RPMI8226 (cell line): Measurements from ENCODE around the gene PROM2.

Experiments used
- DNase-seq: peaks from one replicate; pipeline ENCODE4 v3.0.0-alpha.2; 2015

PROM2 gene

DNA sequence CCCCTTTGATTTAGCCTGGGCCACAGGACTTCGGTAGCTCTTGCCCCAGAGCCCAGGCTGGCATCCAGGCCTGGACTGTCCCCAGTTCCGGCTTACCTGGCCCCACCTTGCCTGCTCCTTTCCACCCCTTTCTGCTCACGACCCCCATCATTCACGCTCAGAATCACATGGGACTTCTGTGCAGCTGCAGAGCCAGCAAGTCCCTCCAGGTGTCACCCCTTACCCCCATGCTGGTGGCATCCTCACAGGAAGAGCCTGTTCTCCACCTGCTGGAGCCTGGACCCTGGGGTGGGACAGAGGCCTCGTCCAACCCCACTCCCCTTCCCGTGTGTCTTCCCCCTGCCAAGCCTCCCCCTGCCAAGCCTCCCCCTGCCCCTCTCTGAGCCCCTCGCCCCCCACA, 15.0 kb downstream of the PROM2 start:
- no peak for DNase-seq

DNA sequence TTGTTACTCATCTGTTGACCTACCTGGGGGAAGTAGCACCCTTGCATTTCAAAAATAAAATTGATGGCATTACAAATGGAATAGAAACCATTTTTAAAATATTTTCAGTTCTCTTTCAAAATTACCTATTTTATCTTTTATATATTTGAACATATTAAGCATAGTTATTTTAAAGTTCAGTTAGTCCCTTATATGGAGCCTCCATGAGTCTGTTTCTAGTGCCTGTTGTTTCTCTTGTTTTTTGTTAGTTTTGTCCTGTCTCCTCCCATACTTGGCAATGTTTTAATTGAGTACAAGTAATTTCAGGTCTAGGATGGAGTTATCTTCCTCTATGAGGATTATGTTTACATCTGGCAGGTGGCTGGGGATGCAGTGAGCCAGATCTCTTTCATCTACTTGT, 17.0 kb downstream of the PROM2 start:
- DNase-seq, result no peak

DNA sequence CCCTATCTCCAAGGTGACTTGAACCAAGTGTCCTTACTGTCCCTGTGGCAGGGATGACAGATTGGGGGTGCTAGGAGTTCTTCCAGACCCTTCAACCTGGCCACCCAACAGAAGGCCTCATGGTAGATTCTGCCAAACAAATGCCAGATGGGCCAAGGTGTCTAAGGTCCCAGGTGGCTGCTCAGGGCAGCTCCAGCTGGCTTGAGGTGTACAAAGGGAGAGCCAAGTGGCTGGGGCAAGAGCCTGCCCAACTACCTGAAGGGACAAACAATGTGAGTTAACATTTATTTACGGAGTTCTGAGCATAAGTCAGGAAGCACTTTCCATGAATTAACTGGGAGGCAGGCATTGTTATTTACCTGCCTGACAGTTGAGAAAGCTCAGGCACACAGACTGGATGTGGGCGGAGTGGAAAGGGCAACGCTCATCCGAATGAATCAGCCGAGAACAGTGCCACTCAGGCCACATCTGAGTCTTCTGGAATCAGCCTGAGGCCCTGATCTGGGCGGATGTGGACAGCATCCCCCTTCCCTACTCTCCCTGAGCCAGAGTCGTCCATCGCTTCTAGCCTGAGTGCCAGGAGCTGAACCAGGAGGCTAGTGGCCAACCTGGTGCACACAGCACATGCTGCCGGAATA, 18.5 kb downstream of the PROM2 start:
- no peak for DNase-seq

DNA sequence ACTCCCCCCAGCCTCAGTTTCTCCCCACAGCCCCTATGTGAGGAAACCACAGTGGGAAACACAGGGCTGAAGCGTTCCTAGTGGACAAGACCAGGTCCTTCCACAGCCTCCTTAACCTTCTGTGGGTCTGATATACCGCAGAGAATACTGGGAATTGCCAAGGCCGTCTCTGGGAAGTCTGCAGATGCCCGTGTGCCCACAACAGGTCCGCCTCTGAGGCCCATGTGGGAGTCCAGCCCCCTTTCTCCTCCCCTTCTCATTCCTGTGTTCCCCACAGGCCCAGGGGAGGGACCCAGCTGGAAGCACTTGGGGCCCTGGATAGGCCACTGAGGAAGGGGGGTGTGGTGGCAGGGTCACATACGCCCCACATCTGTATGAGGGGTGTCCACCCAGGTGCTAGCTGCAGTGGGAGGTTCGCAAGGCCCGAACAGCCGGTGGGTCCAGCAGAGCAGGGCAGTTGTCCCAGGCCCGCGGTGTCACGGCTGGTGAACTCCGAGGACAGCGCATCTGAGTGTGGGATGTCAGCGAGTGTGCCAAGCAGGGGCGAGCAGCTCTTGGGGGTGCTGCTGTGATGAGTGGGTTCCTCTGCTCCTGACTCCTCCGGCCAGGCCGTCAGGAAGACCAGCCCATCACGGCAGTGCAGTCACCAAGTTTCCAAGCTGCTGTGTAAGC, 20.5 kb downstream of the PROM2 start:
- DNase-seq, result no peak

DNA sequence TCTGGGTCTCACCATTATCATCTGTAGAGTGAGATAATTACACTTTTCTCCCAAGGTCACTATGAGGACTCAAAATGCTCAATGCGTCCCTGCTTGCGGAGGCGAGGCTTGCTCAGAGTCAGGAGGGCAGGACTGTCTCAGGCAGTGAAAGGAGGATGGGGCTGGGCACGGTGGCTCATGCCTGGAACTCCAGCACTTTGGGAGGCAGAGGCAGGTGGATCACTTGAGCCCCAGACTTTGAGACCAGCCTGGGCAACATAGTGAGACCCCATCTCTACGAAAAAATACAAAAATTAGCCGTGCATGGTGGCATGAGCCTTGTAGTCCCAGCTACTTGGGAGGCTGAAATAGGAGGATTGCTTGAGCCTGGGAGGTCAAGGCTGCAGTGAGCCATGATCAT, 21.1 kb downstream of the PROM2 start:
- DNase-seq, result no peak

DNA sequence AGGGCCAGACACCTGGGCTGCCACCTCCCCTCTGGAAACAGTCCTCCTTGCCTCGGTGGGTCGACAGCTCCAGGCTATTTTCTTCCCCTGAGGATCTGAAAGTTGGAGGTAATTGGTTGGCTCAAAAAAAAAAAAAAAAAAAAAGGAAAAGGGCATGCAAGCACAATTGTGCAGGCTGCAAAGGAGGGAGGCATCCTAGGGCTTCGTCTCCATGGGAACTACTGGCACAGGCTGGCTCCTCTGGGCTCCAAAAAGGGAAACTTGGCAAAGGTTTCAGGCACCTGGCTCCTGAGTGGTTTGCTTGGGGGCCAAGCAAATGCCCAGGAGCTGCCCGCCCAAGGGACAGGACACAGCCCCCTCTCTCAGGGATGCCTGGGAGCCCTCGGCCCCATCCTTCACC, 21.8 kb downstream of the PROM2 start:
- no peak for DNase-seq

DNA sequence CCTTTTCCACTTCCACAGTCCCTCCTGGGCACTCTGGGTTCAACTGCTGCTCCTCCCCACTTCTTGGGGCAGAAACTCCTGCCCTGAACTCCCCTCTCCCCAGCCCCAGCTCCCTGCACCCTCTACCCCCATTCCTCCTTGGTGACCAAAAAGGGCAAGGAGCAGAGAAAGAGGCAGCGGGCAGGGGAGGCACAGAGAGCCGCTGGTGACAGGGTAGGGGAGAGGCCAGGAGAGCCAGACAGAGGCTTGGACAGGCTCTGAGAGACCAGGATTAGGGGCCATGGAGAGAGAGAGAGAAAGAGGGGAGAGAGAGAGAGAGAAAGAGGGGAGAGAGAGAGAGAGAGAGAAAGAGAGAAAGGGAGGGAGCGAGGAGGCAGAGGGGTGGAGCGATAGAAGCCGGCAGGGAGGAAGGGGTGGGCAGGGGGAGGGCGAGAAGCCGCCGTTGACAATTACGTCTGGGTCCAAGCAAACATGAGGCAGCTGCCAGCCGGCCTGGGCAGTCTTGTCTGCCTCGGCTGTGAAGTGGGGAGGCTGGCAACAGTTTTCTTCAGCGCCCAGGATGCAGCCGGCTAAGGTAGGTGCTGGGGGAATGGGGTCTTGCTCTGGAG, 22.7 kb downstream of the PROM2 start, which contains the start of gene KCNIP3:
KCNIP3 (plus strand) TSS at position 468 of the 608 bp plus-strand sequence; CDS start at position 560, 92 bp downstream.
- no peak for DNase-seq

DNA sequence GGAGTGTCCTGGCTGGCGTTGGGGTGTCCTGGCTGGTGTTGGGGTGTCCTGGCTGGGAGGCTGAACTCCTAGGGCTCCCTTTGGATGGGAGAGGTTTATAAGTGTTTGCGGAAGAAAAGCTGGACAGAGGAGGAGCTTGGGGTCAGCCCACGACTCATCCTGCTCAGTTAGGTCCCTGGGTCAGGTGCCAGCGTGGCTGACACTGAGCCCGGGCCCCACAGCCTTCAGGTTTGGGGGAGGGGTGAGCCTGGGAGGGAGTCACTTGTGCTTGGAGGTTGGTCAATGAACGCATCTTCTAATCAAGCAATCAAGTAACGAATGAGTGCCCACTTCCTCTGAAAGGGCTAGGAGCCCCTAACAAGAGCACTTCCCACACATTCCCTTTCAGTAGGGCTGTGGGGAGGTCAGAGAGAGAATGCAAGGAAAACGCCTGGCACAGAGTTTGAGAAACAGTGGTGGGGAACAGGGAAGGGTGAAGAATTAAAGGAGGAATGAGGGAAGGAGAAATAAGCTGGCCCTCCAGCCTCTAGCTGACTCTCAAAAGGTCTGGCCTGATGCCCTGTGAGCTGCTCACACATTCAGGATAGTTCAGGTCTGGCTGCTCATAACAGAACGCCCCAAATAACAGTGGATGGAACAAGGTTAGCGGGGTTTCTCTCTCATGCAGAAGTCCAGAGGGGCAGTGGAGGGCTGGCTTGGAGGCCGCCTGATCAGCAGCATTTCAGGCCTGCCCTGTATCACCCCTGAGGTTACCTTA, 23.6 kb downstream of the PROM2 start:
- DNase-seq, result no peak

DNA sequence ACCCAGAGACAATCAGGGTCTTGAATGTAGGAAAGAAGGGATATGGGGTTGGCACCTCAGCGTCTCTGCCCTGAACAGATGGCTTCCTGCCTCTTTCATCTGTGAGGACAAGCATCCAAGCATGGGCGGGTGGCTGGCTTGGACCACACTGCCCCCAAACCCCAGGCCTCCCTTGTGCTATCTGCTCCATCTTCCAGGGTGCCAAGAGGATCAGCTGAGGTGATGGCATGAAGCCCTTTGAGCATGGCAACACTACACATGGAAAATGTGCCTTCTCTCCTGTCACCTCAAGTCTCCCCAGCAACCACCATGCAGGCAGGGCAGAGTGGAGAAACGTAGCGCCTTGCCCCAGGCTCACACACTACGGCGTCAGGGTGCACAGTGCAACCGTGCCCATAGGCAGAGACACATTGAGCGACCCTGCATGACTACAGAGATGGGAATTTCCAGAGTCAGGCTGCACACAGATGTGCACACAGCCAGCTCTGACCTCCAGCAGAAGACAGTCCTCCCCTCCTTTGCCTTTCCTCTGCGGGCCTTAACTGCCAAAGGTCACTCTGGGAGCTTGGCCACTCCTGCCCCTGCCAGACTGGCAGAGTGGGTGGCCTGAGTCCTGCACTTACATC, 24.4 kb downstream of the PROM2 start:
- no peak for DNase-seq

DNA sequence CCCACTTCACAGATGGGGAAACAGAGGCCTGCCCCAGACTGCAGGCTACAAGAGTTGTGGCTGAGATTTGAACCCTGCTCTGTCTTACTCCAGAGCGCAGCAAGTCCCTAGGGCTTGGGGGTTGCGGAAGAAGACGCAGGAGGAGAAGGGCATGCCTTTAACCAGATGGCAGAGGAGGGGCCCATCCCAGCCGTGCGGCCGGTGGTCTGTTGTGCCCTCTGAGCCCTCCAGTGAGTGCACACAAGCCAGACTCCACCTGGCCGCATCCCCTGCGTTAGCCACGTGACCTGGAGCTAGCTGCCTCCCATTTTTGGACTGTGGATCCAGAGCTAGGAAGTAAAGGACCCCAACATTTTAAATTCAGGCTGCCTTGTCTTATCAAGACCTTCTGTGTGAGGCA, 25.7 kb downstream of the PROM2 start:
- DNase-seq, result no peak

DNA sequence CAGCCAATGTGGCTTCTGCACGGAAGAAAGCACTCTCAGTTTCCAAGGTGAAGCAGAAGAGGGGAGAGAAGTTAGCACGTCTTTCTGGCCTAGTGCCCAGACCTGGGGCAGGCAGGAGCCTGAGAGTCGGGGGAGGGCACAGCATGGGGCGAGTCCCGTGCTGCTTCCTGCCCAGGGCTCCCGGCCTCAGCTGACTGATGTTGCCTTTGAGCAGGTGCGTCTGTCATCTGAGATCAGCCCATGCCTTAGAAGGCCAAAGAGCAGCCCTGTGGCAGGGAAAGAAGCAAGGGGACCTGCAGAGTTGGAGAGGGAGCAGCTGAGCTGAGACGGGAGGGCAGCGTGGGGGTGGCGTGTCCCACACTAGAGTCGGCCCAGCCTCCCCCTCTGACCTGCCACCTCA, 26.2 kb downstream of the PROM2 start:
- DNase-seq, result peak; percentile 83

DNA sequence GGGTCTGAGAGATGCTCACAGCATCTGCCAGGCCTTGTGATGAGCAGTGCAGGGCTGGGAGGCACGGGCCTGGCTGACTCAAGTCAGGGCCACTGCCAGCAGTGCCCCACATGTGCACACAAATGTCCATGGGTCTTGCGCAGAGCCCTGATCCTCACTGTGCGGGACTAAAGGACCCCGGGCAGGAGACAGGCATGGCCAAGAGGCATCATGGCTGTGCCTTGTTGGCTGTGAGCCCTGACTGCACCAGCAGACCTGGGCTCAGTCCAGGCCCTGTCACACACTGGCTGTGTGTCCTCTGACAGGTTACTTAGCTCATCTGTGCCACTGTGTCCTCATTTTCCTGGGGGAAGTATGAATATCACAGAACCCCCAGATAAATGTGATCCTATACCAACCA, 26.9 kb downstream of the PROM2 start:
- DNase-seq, result no peak

DNA sequence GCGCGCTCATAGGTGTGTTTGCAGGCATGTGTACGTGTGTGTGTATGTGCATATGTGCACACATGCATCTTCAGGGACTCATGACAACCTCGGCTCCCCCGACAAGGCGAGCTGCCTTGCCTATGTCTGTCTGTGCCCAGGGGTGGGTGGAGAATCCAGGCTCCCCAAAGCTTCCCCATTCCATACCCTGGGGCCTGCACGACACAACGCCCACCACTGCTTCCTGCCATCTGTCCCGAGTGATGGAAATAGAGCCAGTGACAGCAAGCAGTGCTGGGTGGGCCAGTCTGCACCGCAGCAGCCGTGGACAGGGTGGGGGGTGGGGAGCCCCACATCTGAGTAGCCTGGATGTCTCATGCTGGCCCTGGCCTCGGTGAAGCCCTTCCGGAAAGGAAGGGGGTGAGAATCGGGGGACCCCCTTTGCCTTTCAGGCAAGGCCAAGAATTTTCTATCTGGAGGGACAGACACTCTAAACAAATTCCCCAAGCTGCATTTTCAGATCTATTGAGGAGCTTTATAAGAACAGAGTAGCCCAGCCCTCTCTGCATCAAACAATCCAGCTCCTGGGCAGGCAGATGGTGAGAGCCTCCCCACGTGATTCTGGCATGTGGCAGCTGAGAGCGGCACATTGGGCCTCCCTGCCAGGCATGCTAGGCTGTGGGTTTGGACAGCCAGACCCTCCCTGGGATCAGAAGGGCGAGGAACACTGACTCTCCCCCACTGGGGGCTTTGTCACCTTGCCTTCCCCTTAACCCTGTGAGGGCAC, 27.8 kb downstream of the PROM2 start:
- no peak for DNase-seq

DNA sequence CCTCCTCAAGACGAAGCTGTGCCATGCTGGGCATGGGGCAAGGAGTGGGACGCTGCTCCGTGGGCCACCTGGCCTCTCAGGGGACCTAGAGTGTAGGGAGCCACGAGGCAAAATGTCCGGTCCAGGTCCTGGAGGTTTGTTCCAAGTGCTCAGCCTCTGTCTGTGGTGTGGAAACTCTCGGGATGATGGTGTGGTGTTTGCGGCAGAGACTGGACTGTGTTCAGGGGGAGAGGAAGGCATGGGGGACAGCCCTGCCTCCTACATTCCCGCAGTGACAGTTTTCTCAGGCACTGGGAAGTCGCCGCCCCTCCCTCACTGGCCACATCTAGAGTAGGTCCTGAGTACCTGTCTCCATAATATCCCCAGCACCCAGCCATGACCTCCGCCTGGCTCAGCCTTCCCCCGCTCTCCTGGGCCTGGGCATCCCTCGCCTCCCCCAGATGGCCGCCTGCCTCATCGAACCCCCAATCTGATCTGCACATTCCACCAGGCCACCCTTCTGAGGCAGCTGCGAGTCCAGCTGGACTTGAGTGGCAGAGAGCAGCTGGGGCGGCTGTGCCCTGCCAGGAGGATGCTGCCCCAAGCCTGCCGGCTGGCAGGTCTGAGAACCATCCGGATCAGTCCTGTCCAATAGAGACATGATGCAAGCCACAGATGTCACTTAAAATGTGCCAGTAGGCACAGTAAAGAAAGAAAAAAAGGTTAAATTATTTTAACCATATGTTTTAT, 29.1 kb downstream of the PROM2 start:
- DNase-seq, result no peak

DNA sequence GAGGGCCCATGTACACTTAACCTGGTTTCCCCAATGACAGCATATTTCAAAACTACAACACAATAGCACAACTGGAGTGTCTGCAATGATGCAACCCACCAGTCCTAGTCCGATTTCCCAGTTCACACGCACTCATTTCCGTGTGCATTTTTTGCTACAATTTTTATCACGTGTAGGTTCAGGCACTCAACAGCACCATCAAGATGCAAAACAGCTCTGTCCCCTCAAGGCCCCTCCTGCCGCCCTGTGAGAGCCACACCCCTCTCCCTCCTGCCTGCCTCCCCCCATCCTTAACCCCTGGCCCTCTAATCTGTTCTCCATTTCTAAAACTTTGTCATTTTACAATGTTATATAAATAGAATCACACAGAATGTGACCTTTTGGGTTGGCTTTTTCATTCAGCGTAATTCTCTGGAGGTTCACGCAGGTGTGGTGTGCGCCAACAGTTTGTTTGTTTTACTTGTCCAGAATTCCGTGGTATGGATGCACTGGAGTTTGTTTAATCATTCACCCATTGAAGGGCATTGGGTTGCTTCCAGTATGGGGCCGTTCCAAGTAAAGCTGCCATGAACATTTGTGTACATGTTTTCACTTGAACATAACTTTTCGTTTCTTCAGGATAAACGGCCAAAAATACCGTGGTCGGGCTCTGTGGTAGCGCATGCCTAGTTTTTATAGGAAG, 31.3 kb downstream of the PROM2 start:
- DNase-seq, result no peak

DNA sequence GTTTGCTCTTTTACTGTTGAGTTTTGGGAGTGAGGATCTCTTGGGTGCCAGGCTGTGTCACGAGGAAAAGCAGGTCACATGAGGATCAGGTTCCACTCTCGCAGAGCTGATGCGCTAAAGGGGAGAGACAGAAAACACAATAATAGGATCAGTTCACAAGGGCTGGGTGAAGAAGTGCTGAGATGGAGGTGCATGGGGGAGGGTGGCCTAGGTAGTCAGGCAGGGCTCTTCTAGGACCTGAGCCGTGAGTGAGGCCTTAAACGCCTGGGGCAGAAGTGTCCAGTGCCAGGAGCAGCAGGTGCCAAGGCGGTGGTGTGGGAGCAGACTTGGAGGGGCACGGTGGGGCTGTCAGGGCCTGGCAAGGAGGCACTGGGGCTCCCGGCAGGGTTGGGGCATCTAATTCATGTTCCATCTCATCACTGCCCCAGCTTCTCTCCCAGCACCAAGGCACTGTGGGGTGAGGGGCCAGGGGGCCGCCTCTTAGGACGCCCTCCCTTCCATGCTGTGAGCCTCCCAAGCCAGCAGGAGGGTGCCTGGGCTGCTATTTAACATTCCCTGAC, 32.2 kb downstream of the PROM2 start:
- no peak for DNase-seq

DNA sequence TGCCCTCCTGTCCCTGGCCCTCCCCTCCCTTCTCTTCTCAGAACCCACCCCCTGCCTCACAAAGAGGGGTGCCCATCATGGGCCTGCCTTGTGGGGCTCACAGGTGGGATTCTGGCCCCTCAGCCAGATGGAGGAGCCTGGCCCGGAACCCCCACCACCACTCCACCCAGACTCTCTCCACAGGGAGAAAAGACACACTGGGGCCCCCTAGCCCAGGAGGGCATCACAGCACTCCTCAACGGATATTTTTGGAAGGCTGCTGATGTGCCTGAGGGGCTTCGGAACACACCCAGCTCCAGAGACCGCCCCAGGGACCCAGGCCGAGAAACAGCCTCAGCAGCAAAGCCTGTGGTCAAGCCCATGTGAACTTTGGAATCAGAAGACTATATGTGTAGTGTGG, 32.8 kb downstream of the PROM2 start:
- no peak for DNase-seq

DNA sequence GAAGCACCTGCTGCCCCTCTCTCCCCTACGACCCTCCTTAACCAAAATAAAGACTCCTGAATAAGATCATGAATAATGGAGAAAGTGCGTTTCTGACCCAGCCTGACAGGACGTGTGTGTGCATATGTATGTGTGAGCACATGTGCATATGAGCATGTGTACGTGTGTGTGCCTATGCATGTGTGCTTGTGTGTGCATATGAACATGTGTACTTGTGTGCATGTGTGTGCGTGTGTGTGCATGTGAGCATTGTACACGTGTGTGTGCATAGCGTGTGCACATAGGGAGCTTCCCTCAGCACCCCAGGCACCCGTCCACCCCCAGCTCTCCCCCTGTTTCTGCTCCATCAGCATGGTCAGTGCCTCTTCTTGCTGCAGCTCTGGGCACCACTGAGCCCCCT, 33.6 kb downstream of the PROM2 start:
- no peak for DNase-seq

DNA sequence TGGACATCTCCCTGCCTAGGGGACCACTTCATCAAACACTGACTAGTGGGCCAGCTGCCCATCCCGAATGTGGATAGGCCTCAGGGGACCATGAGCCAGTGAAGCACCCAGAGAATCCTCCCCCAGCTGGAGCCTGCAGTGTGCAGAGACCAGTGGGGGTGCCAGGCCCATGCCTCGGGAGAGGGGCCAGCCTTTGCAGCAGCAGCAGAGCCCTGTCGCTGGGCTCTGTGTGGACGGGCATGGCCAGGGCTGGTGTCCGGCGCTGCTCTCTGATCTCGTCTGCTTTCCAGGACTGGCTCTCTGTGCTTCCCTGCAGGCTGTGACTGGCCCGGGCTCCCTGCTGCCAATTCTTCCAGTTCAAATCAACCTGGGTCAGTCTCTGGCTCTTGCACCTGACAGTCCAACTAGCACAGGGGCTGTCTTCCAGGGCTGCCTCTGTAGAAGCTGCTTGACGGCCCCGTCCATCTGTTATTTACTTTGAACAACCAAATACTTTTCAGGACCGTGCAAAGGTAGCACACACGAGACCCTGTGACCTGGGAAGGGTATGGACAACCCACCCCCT, 34.3 kb downstream of the PROM2 start:
- DNase-seq, result no peak

DNA sequence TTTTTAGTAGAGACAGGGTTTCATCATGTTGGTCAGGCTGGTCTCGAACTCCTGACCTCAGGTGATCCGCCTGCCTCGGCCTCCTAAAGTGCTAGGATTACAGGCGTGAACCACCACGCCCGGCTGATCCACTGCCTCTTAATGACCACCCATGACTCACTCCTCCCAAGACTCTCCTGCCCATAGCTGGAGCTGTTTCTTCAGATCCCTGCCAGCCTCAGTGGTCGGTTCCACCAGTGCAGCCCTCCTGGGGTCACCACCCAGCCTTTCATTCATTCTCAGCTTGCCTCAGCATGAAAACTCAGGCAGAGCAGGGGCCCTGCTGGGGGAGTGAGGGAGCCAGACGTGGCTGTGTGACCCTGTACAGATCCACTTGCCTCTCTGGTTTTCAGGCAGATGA, 35.4 kb downstream of the PROM2 start:
- DNase-seq, result no peak
